ENCODE data around the gene MCC. TPM values are rescaled to one million over a fixed set of nuclear protein-coding genes. Genes with fewer than 3 reads are reported as not detected.

The MCC gene
- total RNA-seq, 1 donor from 2014 or later = 47.9 TPM

DNA sequence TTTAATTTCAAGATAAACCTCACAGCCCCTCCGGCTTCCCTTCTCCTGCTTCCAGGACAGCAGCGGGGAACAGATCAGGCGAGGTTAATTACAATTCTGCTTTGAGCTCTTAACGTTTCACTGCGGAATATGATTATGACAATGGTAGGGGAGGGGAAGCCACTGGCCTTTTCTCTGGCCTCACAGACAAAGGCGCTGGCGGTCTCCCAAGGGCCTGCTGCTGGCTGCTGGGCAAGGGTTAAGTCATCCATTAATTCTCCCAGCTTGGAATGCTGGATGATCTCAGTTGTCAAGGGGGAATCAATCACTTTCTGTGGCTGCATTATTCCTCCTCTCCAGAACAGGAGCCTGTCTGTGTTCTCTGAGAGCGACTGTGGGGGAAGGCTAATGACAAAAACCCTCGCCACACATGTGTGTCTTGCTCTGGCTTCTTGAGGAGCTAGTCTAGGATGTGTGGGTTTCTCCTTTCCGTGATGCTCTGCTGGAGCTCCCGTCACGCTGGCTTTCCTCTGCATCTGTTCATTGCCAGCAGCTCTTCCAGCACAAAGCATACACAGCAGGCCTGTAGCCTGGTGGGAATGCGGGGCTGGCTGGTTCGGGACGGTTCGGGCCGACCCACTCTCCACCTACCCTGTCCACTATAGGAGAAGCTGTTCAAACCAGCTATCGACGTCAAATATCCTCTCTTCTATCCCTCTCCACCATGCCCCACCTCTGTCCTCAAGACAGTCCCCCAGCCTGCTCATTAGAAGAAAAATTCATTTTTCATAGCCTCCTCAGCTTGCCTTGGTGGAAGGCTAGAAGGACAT is 428.8 kb downstream of the MCC start:
- TF ChIP-seq, protein P1, sequence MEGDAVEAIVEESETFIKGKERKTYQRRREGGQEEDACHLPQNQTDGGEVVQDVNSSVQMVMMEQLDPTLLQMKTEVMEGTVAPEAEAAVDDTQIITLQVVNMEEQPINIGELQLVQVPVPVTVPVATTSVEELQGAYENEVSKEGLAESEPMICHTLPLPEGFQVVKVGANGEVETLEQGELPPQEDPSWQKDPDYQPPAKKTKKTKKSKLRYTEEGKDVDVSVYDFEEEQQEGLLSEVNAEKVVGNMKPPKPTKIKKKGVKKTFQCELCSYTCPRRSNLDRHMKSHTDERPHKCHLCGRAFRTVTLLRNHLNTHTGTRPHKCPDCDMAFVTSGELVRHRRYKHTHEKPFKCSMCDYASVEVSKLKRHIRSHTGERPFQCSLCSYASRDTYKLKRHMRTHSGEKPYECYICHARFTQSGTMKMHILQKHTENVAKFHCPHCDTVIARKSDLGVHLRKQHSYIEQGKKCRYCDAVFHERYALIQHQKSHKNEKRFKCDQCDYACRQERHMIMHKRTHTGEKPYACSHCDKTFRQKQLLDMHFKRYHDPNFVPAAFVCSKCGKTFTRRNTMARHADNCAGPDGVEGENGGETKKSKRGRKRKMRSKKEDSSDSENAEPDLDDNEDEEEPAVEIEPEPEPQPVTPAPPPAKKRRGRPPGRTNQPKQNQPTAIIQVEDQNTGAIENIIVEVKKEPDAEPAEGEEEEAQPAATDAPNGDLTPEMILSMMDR (IDR thresholded peaks at IDR 0.05) = no peak
- no peak for TF ChIP-seq POLR2AphosphoS5 (IDR thresholded peaks at IDR 0.05; ENCODE audit: insufficient read depth in 1 of 2, low read depth in 1 of 2)
- no peak for TF ChIP-seq POLR2A (IDR thresholded peaks at IDR 0.05)
- peaks cover 0 to 22% of the 10 kb centered on the region in 2 donors for H3K36me3 ChIP-seq
- intact Hi-C loops (cut with DNase I) = no loop called here
- peak overlapping the region; percentile 18 for H3K27ac ChIP-seq
- H3K27me3 ChIP-seq = no peaks in the 10 kb centered on the region
- no peak for DNase-seq (ENCODE audit: extremely low spot score in 2 of 2)
- H3K4me1 ChIP-seq = peaks cover 30% of the 10 kb centered on the region
- H3K9me3 ChIP-seq = no peaks in the 10 kb centered on the region
- H3K4me3 ChIP-seq = no peak overlapping the region

DNA sequence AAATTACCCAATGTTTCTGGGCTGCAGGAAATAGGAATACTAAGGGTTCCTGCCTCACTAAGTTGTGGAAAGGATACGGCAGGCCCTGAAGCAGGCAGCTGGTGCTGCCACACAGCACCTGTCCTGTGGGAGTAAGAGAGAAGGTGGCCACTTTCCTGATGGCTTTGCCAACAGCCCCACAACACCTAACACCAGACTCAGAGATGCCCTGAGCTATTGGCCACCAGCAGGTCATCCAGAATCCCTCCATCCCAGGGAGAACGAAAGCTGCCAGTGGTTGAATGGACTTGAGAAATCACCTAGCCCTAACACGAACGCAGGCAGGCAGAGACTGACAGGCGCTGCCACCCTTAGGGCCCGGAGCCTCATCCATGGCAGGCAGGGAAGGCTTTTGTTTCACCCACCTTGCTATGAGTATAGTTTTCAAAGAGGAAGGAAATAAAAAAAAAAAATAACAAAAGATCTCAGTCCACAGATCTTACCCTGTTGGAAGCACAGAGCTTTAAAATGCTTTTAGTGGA is 429.5 kb downstream of the MCC start:
- peak in 1 of 2 donors; percentile 84 for DNase-seq (ENCODE audit: extremely low spot score in 2 of 2)
- Histone ChIP-seq H3K36me3 (peaks cover 0 to 19% of the 10 kb centered on the region in 2 donors), H3K4me3 (no peak overlapping the region), H3K9me3 (no peaks in the 10 kb centered on the region), H3K4me1 (peaks cover 35% of the 10 kb centered on the region), H3K27ac (peak overlapping the region; percentile 18), H3K27me3 (no peaks in the 10 kb centered on the region)
- TF ChIP-seq POLR2A (IDR thresholded peaks at IDR 0.05) (no peak), POLR2AphosphoS5 (IDR thresholded peaks at IDR 0.05; ENCODE audit: insufficient read depth in 1 of 2, low read depth in 1 of 2) (no peak)
- TF ChIP-seq, protein P1 (IDR thresholded peaks at IDR 0.05) = no peak
- intact Hi-C loops (cut with DNase I) = no loop called here

DNA sequence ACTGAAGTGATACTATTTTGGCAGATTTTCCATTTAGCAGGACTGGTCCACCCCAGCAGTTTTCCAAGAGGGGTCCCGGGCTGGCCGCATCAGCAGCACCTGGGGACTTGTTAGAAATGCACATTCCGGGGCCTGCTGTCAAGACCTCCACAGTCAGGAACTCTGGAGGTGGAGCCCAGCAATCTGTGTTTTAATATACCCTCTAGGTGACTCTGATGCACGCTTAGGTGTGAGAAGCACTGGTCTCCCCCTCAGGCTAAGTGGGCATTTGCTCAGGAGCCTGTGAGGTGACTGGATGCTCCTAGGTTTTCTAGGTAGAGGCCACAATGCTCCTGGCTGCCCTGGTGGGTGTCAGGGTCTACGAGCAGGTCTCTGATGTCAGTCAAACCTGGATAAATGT is 430.0 kb downstream of the MCC start:
- no peak overlapping the region for H3K4me3 ChIP-seq
- H3K4me1 ChIP-seq = peaks cover 35% of the 10 kb centered on the region
- intact Hi-C loops (cut with DNase I) = no loop called here
- H3K9me3 ChIP-seq = no peaks in the 10 kb centered on the region
- no peak for DNase-seq (ENCODE audit: extremely low spot score in 2 of 2)
- TF ChIP-seq POLR2A (IDR thresholded peaks at IDR 0.05) (no peak), POLR2AphosphoS5 (IDR thresholded peaks at IDR 0.05; ENCODE audit: insufficient read depth in 1 of 2, low read depth in 1 of 2) (no peak)
- TF ChIP-seq, protein P1 (IDR thresholded peaks at IDR 0.05) = no peak
- H3K27me3 ChIP-seq = no peaks in the 10 kb centered on the region
- peaks cover 0 to 14% of the 10 kb centered on the region in 2 donors for H3K36me3 ChIP-seq
- H3K27ac ChIP-seq = peak overlapping the region; percentile 18

DNA sequence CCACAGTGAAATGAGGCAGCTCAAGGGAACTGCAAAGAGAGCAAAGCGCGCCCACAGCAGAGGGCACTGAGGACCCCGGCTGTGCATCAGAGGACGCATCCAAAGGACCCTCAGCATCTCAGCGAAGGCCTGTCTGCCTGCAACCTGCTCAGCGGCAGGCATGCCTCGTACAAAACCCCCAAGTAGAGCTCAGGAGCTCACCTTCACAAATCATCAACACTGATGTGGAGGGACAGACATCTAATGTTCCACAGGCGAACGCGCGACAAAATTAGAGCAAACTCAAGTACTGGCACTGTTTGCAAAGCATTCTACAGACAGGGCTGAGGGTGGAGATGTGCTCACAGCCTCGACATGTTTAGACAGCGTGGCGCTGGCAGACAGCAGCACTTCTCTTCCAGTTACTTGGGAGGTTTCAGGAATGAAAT is 430.7 kb downstream of the MCC start:
- TF ChIP-seq POLR2AphosphoS5 (IDR thresholded peaks at IDR 0.05; ENCODE audit: insufficient read depth in 1 of 2, low read depth in 1 of 2) (peak in 1 of 2 donors; percentile 56), POLR2A (IDR thresholded peaks at IDR 0.05) (no peak)
- TF ChIP-seq, protein P1 (IDR thresholded peaks at IDR 0.05) = no peak
- Histone ChIP-seq H3K4me3 (no peak overlapping the region), H3K27ac (peak overlapping the region; percentile 20), H3K27me3 (no peaks in the 10 kb centered on the region), H3K36me3 (peaks cover 0 to 7% of the 10 kb centered on the region in 2 donors), H3K9me3 (no peaks in the 10 kb centered on the region), H3K4me1 (peaks cover 42% of the 10 kb centered on the region)
- intact Hi-C loops (cut with DNase I) = no loop called here
- peak in 1 of 2 donors; percentile 79 for DNase-seq (ENCODE audit: extremely low spot score in 2 of 2)

DNA sequence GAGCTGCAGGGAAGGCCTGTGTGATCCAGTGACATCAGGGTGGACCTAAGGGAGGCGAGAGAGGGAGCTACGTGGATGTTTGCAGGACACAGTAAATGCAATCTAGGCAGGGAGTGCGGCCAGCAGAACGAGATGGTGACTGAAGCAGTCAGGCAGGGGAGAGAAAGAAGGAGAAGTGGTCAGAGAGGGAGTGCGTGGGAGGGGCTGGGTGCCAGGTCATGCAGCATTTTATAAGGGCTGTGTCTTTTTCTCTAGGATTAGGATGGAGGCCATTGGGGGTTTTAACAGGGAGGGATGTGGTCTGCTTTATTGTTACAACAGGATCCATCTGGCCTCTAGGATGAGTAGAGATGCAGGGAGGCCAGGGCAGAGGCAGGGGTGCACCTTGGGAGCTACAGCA is 431.3 kb downstream of the MCC start:
- Histone ChIP-seq H3K27ac (peak overlapping the region; percentile 20), H3K4me1 (peaks cover 48% of the 10 kb centered on the region), H3K9me3 (no peaks in the 10 kb centered on the region), H3K4me3 (no peak overlapping the region), H3K36me3 (peaks cover 0 to 2% of the 10 kb centered on the region in 2 donors), H3K27me3 (no peaks in the 10 kb centered on the region)
- no peak for TF ChIP-seq POLR2AphosphoS5 (IDR thresholded peaks at IDR 0.05; ENCODE audit: insufficient read depth in 1 of 2, low read depth in 1 of 2)
- TF ChIP-seq POLR2A (IDR thresholded peaks at IDR 0.05) = no peak
- DNase-seq (ENCODE audit: extremely low spot score in 2 of 2) = peak in 1 of 2 donors; percentile 60
- intact Hi-C loops (cut with DNase I) = no loop called here
